Activated gamma-delta T cell treated with anti-CD3 and anti-CD28 coated beads, Interleukin-2, amount 50 U/mL, for 16 hours (primary cell): Measurements from ENCODE around the gene TP53.

ENCODE experiments used
- DNase-seq: peaks from one replicate; pipeline ENCODE4 v3.0.0-alpha.2; 2020; ENCODE audit warnings: low read depth

Gene TP53

GRCh38 chr17:7706631-7707354 is 19.5 kb upstream of the TP53 start:
- no peak for DNase-seq

- no peak for DNase-seq
These were observed 18.3 kb upstream of the TP53 start for GRCh38 chr17:7705269-7706255.

GRCh38 chr17:7704601-7705268 is 17.4 kb upstream of the TP53 start, which contains the start of gene EFNB3:
Gene EFNB3 (plus strand): TSS chr17:7705202. CDS start chr17:7705599, 397 bp downstream.
- no peak for DNase-seq

GRCh38 chr17:7703584-7704479 is 16.5 kb upstream of the TP53 start:
- DNase-seq: no peak

- no peak for DNase-seq
These were observed 15.5 kb upstream of the TP53 start for GRCh38 chr17:7702776-7703175.

GRCh38 chr17:7701681-7702080 is 14.4 kb upstream of the TP53 start:
- no peak for DNase-seq

- DNase-seq: no peak
These were observed 13.2 kb upstream of the TP53 start for GRCh38 chr17:7700510-7700909.

- DNase-seq: no peak
These were observed 10.7 kb upstream of the TP53 start for GRCh38 chr17:7697828-7698588.

- no peak for DNase-seq
These were observed 8.3 kb upstream of the TP53 start for GRCh38 chr17:7695586-7695985.

- no peak for DNase-seq
These were observed 1.6 kb upstream of the TP53 start for GRCh38 chr17:7688808-7689316.

- DNase-seq: peak; percentile 94
These were observed 868 bp upstream of the TP53 start, which contains the start of gene WRAP53 for GRCh38 chr17:7687908-7688807. Gene WRAP53 (plus strand): TSS chr17:7688477. CDS start chr17:7688649, 172 bp downstream.

GRCh38 chr17:7686222-7687071 is 843 bp downstream of the TP53 start:
- peak; percentile 70 for DNase-seq

GRCh38 chr17:7685533-7686221 is 1.6 kb downstream of the TP53 start:
- DNase-seq: peak; percentile 79

- no peak for DNase-seq
These were observed 2.3 kb downstream of the TP53 start for GRCh38 chr17:7684851-7685532.

GRCh38 chr17:7677388-7678067 is 9.8 kb downstream of the TP53 start:
- DNase-seq: no peak

- no peak for DNase-seq
These were observed 10.8 kb downstream of the TP53 start for GRCh38 chr17:7676533-7676932.
